MV-4-11 (cell line): ENCODE data around the gene CES2.
"Not testable (repeated sequence)": the region's sequence is repeated elsewhere in the genome, so short reads cannot be mapped to it uniquely, and the experiment has no call there.

ENCODE experiments used
- DNase-seq: peaks from one replicate; lab custom pipeline; 2025; lab: John Stamatoyannopoulos, UW

The CES2 gene

GRCh38 chr16:66984892-66985311 lies 49.6 kb downstream of the CES2 start:
- DNase-seq: no peak

- DNase-seq: no peak
Observed at GRCh38 chr16:66986559-66986958, 51.2 kb downstream of the CES2 start.

GRCh38 chr16:66988197-66988788 lies 53.0 kb downstream of the CES2 start, which contains the start of gene CES4A:
TSS of gene CES4A (plus strand) at chr16:66988589. CDS start at chr16:66988773, 184 bp downstream.
- DNase-seq: no peak

- no peak for DNase-seq
Observed at GRCh38 chr16:66991545-66992077, 56.3 kb downstream of the CES2 start.

DNA sequence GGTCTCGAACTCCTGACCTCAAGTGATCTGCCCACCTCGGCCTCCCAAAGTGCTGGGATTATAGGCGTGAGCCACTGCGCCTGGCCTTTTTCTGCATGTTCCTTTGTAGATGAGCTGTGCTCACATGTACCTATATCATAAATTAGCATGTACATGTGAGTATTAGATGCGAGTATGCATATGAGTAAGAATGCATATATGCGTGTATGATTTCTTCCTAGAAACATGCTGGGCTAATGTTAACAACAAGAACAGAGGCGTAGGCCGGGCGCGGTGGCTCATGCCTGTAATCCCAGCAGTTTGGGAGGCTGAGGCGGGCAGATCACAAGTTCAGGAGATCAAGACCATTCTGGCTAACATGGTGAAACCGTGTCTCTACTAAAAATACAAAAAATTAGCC lies 58.2 kb downstream of the CES2 start:
- DNase-seq: not testable (repeated sequence)
